SK-N-SH (cell line): ENCODE measurements around the gene SYNGR4.

Source experiments
- CTCF ChIP-seq: fragments of 200-600 bp; sonication (generic); IDR thresholded peaks from 2 replicates; pipeline ENCODE4 v1.6.1; 2017; ENCODE audit warnings: antibody characterized with exemption, mild to moderate bottlenecking, moderate library complexity
- POLR2AphosphoS5 ChIP-seq: IDR thresholded peaks from 2 replicates; pipeline ENCODE4 v1.6.1; 2012; ENCODE audit warnings: low read depth, low read length
- USF2 ChIP-seq: fragments of 150-350 bp; IDR thresholded peaks from 2 replicates; pipeline ENCODE4 v1.6.1; 2017; ENCODE audit warnings: antibody characterized with exemption, low read length, low read depth, borderline replicate concordance

GRCh38 chr19:48348737-48349136 is 15.4 kb upstream of the SYNGR4 start:
- TF ChIP-seq USF2 (no peak), POLR2AphosphoS5 (no peak), CTCF (no peak)
